NCI-H1092 (cell line): ENCODE measurements around the gene TDO2.

Source experiments
- DNase-seq: peaks from one replicate; lab custom pipeline; 2025; lab: John Stamatoyannopoulos, UW

The TDO2 gene

GRCh38 chr4:155954118-155954685 is 50.7 kb downstream of the TDO2 start:
- DNase-seq, result no peak

GRCh38 chr4:155954939-155955338 is 51.4 kb downstream of the TDO2 start:
- DNase-seq, result no peak

- DNase-seq, result no peak
Measured at GRCh38 chr4:155956461-155956860, 53.0 kb downstream of the TDO2 start.

- DNase-seq, result no peak
Measured at GRCh38 chr4:155959417-155959816, 55.9 kb downstream of the TDO2 start.

GRCh38 chr4:155960522-155960921 is 57.0 kb downstream of the TDO2 start:
- DNase-seq, result no peak

GRCh38 chr4:155961575-155961974 is 58.1 kb downstream of the TDO2 start:
- DNase-seq, result no peak

- no peak for DNase-seq
Measured at GRCh38 chr4:155962767-155963166, 59.3 kb downstream of the TDO2 start.

- no peak for DNase-seq
Measured at GRCh38 chr4:155964016-155964891, 60.8 kb downstream of the TDO2 start.

- DNase-seq, result no peak
Measured at GRCh38 chr4:155966171-155966570, 62.7 kb downstream of the TDO2 start.

- DNase-seq, result no peak
Measured at GRCh38 chr4:155966731-155967395, 63.4 kb downstream of the TDO2 start.
